Left lung (tissue), 10 donors: ENCODE measurements around the gene B4GAT1. TPM values are rescaled to one million over a fixed set of nuclear protein-coding genes. Genes with fewer than 3 reads are reported as not detected.

ENCODE experiments used
- ATAC-seq: fragments of 200-7000 bp; cut with Tn5 transposase; one replicate; pipeline ENCODE4 v1.9.1; 2020; ENCODE audit warnings: moderate library complexity
- DNase-seq, 4 donors: peaks; one replicate each; pipeline ENCODE4 v3.0.0-alpha.2; 2013 to 2020
- H3K27ac ChIP-seq, 2 donors: fragments of 200-600 bp; sonication (generic) in 1 of 2; one replicate each; pipeline versions ENCODE4 v1.5.0 to v1.8.0; 2020 to 2021
- H3K27me3 ChIP-seq, 2 donors: fragments of 200-600 bp; sonication (generic) in 1 of 2; one replicate each; pipeline versions ENCODE4 v1.5.0 to v1.8.0; 2020 to 2021
- H3K36me3 ChIP-seq, 2 donors: fragments of 200-600 bp; sonication (generic) in 1 of 2; one replicate each; pipeline versions ENCODE4 v1.5.0 to v1.8.0; 2020 to 2021
- H3K4me1 ChIP-seq, 2 donors: fragments of 200-600 bp; one replicate each; pipeline ENCODE4 v1.8.0; 2021
- H3K4me3 ChIP-seq, 2 donors: fragments of 200-600 bp; sonication (generic) in 1 of 2; one replicate each; pipeline versions ENCODE4 v1.5.0 to v1.8.0; 2020 to 2021; ENCODE audit warnings: mild to moderate bottlenecking in 1 of 2
- H3K9me3 ChIP-seq, 2 donors: fragments of 200-600 bp; sonication (generic) in 1 of 2; one replicate each; pipeline versions ENCODE4 v1.5.0 to v1.8.0; 2020 to 2021
- intact Hi-C, 2 donors: fragments of 100-400 bp; cut with DNase I; formaldehyde crosslinking; loops; one replicate each; pipeline versions ENCODE4 v1.11.2 to v1.14.2; 2022
- polyA plus RNA-seq, 6 donors: library from polyadenylated mRNA; unstranded; fragments of 120-200 nt; gene quantifications; one replicate each; pipeline ENCODE4 v1.2.1, GENCODE V29; 2013; ENCODE audit not compliant: insufficient read length in 6 of 6
- total RNA-seq, 2 donors: library from RNA; stranded (reverse); fragmentation: NEBNext Ultra II Directional; extraction: Animal tissue kit (Norgen Biotek cat#: 25700); gene quantifications; one replicate each; pipeline ENCODE4 v1.2.1, GENCODE V29; 2021
- TF ChIP-seq, protein P1 (sequence below), 2 donors: fragments of 200-600 bp; sonication (generic) in 1 of 2; IDR thresholded peaks; one replicate each; pipeline versions ENCODE4 v1.5.0 to v1.8.0; 2021; ENCODE audit warnings: antibody characterized with exemption in 2 of 2
- donor health status: DM: no; HTN: yes; CAD: no.
- donor health status: DM: no; HTN: no; CAD: no.

The B4GAT1 gene
- total and polyA plus RNA-seq, 8 donors, result 22.9 to 35.9 (median 30.2) TPM

DNA sequence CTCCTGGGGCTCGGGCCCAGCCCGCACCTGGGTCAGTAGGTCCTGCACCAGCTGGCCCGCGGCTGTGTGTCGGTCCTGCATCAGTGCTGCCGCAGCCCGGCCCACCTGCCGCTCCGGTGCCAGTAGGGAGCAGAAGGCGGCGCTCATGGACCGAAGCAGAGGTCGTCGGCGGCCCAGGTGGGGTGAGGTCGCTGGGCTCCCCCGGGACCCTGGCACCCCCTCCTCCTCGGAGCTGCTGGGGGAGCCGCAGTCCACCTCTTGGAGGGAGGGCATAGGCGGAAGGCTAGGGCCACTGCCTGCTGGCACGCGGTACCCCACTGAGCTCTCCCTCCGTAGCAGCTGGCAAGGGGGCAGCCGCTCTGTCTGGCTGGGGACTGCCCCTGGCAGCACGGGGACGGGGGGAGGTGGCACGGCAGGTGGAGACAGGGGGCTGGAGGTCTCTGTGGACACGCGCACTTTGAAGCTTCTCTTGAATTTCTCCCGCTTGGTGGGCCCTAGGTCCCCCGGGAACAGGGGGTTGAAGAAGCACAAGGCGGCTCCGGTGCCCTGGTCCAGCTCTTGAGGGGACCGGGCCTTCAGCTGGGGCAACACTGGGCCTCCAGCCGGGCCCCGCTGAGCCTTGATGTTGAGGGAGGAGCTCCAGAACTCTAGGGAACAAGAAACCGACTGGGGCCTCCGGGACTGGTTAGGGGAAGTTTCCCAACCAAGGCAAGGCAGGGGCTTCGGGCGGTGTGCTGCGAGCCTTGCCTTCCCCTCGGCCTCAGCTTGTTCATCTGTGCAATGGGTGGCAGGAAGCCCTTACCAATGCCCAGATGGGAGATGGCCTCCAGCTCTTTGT, 12.6 kb downstream of the B4GAT1 start:
- H3K4me1 ChIP-seq, result peaks cover 19 to 34% of the 10 kb centered on the region in 2 donors
- ATAC-seq (no peak), DNase-seq (peak in 1 of 4 donors; percentile 78)
- no peaks in the 10 kb centered on the region for H3K9me3 ChIP-seq
- H3K4me3 ChIP-seq, result peak overlapping the region; percentile 49 to 63
- peaks cover 0 to 56% of the 10 kb centered on the region in 2 donors for H3K36me3 ChIP-seq
- peak overlapping the region in 1 of 2 donors; percentile 87 for H3K27ac ChIP-seq
- TF ChIP-seq, protein P1, sequence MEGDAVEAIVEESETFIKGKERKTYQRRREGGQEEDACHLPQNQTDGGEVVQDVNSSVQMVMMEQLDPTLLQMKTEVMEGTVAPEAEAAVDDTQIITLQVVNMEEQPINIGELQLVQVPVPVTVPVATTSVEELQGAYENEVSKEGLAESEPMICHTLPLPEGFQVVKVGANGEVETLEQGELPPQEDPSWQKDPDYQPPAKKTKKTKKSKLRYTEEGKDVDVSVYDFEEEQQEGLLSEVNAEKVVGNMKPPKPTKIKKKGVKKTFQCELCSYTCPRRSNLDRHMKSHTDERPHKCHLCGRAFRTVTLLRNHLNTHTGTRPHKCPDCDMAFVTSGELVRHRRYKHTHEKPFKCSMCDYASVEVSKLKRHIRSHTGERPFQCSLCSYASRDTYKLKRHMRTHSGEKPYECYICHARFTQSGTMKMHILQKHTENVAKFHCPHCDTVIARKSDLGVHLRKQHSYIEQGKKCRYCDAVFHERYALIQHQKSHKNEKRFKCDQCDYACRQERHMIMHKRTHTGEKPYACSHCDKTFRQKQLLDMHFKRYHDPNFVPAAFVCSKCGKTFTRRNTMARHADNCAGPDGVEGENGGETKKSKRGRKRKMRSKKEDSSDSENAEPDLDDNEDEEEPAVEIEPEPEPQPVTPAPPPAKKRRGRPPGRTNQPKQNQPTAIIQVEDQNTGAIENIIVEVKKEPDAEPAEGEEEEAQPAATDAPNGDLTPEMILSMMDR (IDR thresholded peaks at IDR 0.05), result no peak
- no peaks in the 10 kb centered on the region for H3K27me3 ChIP-seq
- intact Hi-C loops, result no loop called here

DNA sequence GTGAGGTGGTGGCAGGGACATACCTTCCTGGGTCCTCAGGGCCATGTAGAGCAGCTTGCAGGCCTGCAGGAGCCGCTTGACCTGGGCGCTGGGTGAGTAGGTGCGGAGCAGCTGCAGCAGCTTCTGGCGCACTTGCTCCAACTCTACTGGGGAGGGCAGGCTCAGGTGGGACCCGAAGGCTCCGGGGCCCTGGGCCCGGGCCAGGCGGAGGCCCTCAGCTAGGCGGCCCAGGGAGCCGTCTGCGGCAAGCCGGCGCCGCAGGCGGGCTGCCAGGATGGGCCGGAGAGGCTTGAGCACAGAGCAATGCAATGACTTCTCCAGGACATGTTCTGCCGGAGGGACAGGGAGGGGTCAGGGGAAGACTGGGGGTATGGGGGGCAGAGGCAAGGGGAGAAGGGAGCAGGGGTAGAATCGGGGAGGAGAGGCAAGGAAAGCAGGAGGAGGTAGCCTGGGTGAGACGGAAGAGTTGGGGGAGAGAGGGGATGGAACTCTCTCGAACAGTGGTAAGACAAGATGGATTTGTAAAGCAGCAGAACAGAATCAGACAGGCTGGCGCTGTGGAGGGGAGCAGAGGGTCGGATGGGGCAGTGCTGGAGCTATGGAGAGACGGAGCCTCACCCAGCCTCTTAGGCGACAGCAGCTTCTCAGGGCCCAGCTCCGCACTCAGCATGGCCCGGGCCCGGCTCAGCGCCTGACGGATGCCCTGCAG, 13.4 kb downstream of the B4GAT1 start:
- H3K27ac ChIP-seq, result no peak overlapping the region
- no peaks in the 10 kb centered on the region for H3K27me3 ChIP-seq
- ATAC-seq (no peak), DNase-seq (peak in 2 of 4 donors; percentile 24 to 58)
- peaks cover 0 to 48% of the 10 kb centered on the region in 2 donors for H3K36me3 ChIP-seq
- TF ChIP-seq, protein P1 (IDR thresholded peaks at IDR 0.05), result no peak
- H3K9me3 ChIP-seq, result no peaks in the 10 kb centered on the region
- H3K4me3 ChIP-seq, result no peak overlapping the region
- intact Hi-C loops, result no loop called here
- H3K4me1 ChIP-seq, result peaks cover 19 to 35% of the 10 kb centered on the region in 2 donors

DNA sequence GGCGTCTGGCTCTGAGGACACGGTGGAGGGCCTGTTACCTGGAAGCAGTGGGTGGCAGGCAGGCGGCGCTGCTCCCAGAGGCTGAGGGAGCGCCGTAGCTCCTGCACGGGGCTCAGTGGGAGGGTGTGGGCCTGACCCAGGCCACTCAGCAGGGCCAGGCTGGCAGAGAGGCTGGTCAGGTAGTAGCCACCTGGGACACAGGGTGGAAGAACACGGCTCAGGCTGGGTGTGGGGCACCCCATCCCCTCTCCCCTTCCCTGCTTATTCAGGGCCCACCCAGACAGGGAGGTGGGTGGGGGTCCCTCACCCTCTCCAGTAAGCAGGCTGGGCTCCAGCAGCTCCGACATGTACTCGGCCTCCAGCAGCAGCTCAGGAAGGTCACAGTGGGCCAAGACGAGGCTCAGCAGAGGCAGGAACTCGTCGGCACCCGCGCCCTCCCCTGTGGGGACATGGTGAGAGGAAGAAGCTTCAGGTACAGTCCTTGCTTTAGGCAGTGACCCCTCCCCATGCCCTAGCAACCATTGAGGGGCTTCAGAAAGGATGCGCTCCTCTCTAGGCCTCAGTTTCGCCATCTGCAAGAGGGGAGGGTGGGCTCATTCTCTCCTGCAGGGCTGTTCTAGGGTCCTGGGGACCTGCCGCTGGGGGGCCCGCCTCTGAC, 14.1 kb downstream of the B4GAT1 start:
- intact Hi-C loops, result no loop called here
- Histone ChIP-seq H3K9me3 (no peaks in the 10 kb centered on the region), H3K4me3 (no peak overlapping the region), H3K36me3 (peaks cover 0 to 41% of the 10 kb centered on the region in 2 donors), H3K4me1 (peaks cover 22 to 42% of the 10 kb centered on the region in 2 donors), H3K27me3 (no peaks in the 10 kb centered on the region), H3K27ac (no peak overlapping the region)
- DNase-seq, result peak in 1 of 4 donors; percentile 54
- no peak for ATAC-seq
- TF ChIP-seq, protein P1 (IDR thresholded peaks at IDR 0.05), result no peak

DNA sequence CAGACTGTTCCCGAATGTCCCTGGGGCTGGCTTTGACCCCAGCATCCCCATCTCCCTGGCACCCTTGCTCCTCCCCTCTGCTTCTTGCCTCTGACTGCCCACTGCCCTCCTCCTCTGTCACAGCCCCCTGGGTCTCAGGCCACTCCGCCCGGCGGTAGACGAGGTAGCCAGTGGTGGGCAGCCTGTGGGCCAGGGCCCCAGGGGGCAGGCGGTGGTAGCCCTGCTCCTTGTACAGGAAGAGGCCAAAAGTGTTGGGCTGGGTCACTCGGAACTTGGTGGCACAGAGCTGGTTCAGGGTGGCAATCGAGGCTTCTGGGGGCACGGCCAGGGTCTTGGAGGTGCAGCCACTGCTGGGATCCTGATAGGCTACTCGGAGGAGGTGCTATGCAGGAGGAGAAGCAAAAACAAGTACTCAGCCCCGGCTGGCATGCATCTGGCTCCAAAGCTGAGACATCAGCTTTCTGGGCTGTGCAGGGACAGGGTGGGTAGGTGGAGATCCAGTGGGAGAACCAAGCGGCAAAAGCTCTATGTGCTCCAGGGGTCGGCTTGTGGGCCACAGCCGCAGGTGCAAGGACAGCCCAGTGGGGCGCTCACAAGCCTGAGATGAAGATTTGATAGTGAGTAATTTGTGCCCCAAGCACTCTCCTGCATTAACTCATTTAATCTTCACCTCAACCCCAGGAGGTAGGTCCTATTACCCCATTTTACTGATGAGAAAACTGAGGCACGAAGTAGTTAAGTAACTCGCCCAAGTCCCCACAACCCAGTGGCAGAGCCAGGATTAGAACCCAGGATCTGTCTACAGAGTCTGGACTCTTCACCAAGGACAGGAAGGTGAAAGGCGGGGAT, 14.8 kb downstream of the B4GAT1 start:
- peak in 2 of 4 donors; percentile 26 to 51 for DNase-seq
- TF ChIP-seq, protein P1 (IDR thresholded peaks at IDR 0.05), result no peak
- Histone ChIP-seq H3K4me1 (peaks cover 29 to 48% of the 10 kb centered on the region in 2 donors), H3K9me3 (no peaks in the 10 kb centered on the region), H3K4me3 (no peak overlapping the region), H3K27me3 (no peaks in the 10 kb centered on the region), H3K36me3 (peaks cover 0 to 34% of the 10 kb centered on the region in 2 donors), H3K27ac (no peak overlapping the region)
- no peak for ATAC-seq
- intact Hi-C loops, result no loop called here
